HG02852 (cell line): ENCODE data around the gene REPS1.
A peak's percentile ranks its signal among the peaks of the same experiment; 100 is the strongest.
"Not testable (repeated sequence)": the region's sequence is repeated elsewhere in the genome, so short reads cannot be mapped to it uniquely, and the experiment has no call there.

Experiments
- ATAC-seq: cut with Tn5 transposase; IDR thresholded peaks from one replicate; pipeline ENCODE4 v1.9.1; 2021; ENCODE audit warnings: mild to moderate bottlenecking, moderate library complexity; ENCODE audit not compliant: unreplicated experiment

The REPS1 gene

GRCh38 chr6:139003751-139004150, 15.7 kb upstream of the REPS1 start:
- no peak for ATAC-seq

- ATAC-seq: no peak
Measured at GRCh38 chr6:138999949-139000725, 12.1 kb upstream of the REPS1 start.

- no peak for ATAC-seq
Measured at GRCh38 chr6:138997136-138997535, 9.1 kb upstream of the REPS1 start.

- no peak for ATAC-seq
Measured at GRCh38 chr6:138996524-138996923, 8.5 kb upstream of the REPS1 start.

- not testable (repeated sequence) for ATAC-seq
Measured at GRCh38 chr6:138993410-138993809, 5.4 kb upstream of the REPS1 start.

- ATAC-seq: not testable (repeated sequence)
Measured at GRCh38 chr6:138992965-138993364, 4.9 kb upstream of the REPS1 start.

GRCh38 chr6:138991206-138991605, 3.2 kb upstream of the REPS1 start:
- no peak for ATAC-seq

GRCh38 chr6:138989098-138989983, 1.3 kb upstream of the REPS1 start:
- no peak for ATAC-seq

- ATAC-seq: peak; percentile 13
Measured at GRCh38 chr6:138988469-138988834, 399 bp upstream of the REPS1 start.

- no peak for ATAC-seq
Measured at GRCh38 chr6:138987080-138987642, 892 bp downstream of the REPS1 start.

- no peak for ATAC-seq
Measured at GRCh38 chr6:138986578-138986977, 1.5 kb downstream of the REPS1 start.

GRCh38 chr6:138981416-138981815, 6.6 kb downstream of the REPS1 start:
- ATAC-seq: no peak

GRCh38 chr6:138979813-138980668, 8.0 kb downstream of the REPS1 start:
- peak; percentile 65 for ATAC-seq

GRCh38 chr6:138979365-138979764, 8.7 kb downstream of the REPS1 start:
- ATAC-seq: no peak

- ATAC-seq: no peak
Measured at GRCh38 chr6:138978229-138978628, 9.8 kb downstream of the REPS1 start.

- no peak for ATAC-seq
Measured at GRCh38 chr6:138977646-138978167, 10.3 kb downstream of the REPS1 start.

GRCh38 chr6:138977242-138977641, 10.8 kb downstream of the REPS1 start:
- no peak for ATAC-seq

- ATAC-seq: no peak
Measured at GRCh38 chr6:138975815-138976214, 12.2 kb downstream of the REPS1 start.

GRCh38 chr6:138973466-138974153, 14.4 kb downstream of the REPS1 start:
- no peak for ATAC-seq

- no peak for ATAC-seq
Measured at GRCh38 chr6:138972226-138972665, 15.8 kb downstream of the REPS1 start.
